ENCODE results near the gene IGFL1. TPM values are rescaled to one million over a fixed set of nuclear protein-coding genes. Genes with fewer than 3 reads are reported as not detected.

The IGFL1 gene
- total and polyA plus RNA-seq, 2 of the 8 experiments (the other 6 are each of a cell fraction or from before 2014, with no cell fraction given): not detected

DNA sequence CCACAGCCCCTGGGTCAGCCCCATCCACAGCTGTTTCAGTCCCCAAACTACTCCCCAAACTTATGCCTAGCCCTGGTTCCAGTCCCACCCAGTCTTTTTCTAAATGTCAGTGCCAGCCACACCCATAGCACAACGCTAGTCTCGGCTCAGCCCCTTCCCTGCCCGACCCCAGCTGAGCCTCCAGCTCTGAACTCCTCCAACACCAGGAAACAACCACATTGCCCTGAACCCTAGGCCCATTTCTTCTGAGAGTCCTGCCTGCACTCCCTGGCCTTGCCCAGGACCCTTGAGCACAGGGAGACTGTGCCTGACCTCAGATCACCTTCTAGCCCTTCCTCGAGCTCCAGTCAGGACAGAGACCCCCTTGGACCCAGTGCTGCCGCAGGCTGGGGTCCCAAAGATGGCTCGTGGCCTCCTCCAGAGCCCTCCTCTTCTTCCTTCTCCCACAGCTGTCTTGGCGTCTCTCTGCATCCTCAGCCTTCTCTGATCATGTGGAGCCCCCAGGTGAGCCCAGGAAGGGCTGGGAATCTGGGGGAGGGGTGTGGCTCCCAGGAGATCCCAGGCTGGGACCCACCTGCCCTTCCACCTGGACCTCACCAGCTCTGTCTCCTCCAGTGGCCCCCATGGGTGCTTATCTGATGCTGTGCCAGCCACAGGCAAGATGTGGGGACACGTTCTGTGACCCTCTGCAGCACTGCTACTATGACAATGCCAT is 33.0 kb upstream of the IGFL1 start (continued):
- TF ChIP-seq RNF2 (IDR thresholded peaks at IDR 0.05; ENCODE audit: borderline replicate concordance, low read depth, low read length, missing control alignments, poor library complexity, severe bottlenecking) (no peak), KDM4A (IDR thresholded peaks at IDR 0.05; ENCODE audit: low read depth, low read length, severe bottlenecking) (no peak)

All from H1 (cell line).